SK-N-SH treated with all-trans-retinoic acid at 6 μM for 48 hours (cell line): Measurements from ENCODE around the gene FCHSD2.

Source experiments
- ATAC-seq: fragments of 200-7000 bp; cut with Tn5 transposase; 3 replicates; pipeline ENCODE4 v1.9.1; 2020; ENCODE audit warnings: mild to moderate bottlenecking, moderate library complexity
- BACH2 ChIP-seq: fragments of 250-450 bp; sonication (Bioruptor Pico); IDR thresholded peaks from 2 replicates; pipeline ENCODE4 v1.9.0; 2021; ENCODE audit warnings: mild to moderate bottlenecking, borderline replicate concordance
- ESRRG ChIP-seq: fragments of 250-450 bp; sonication (Bioruptor Pico); IDR thresholded peaks from 2 replicates; pipeline ENCODE4 v1.6.1; 2021; ENCODE audit warnings: mild to moderate bottlenecking
- GLIS3 ChIP-seq: fragments of 250-450 bp; sonication (Bioruptor Pico); IDR thresholded peaks from 2 replicates; pipeline ENCODE4 v1.5.0; 2020; ENCODE audit warnings: mild to moderate bottlenecking, moderate library complexity
- SNAI2 ChIP-seq: fragments of 250-450 bp; sonication (Bioruptor Pico); IDR thresholded peaks from 2 replicates; pipeline ENCODE4 v1.5.0; 2020; ENCODE audit warnings: mild to moderate bottlenecking, moderate library complexity
- TCF4 ChIP-seq: fragments of 250-450 bp; sonication (Bioruptor Pico); IDR thresholded peaks from 2 replicates; pipeline ENCODE4 v1.8.0; 2021; ENCODE audit warnings: mild to moderate bottlenecking, moderate library complexity, borderline replicate concordance
- TOX ChIP-seq: fragments of 250-450 bp; sonication (Bioruptor Pico); IDR thresholded peaks from 2 replicates; pipeline ENCODE4 v1.8.0; 2021; ENCODE audit warnings: mild to moderate bottlenecking, moderate library complexity, borderline replicate concordance
- ZC3H10 ChIP-seq: fragments of 250-450 bp; sonication (Bioruptor Pico); IDR thresholded peaks from 2 replicates; pipeline ENCODE4 v1.5.1; 2021; ENCODE audit warnings: mild to moderate bottlenecking, moderate library complexity
- ZFP3 ChIP-seq: fragments of 250-450 bp; sonication (Bioruptor Pico); IDR thresholded peaks from 2 replicates; pipeline ENCODE4 v1.5.0; 2020; ENCODE audit warnings: mild to moderate bottlenecking, moderate library complexity
- ZNF70 ChIP-seq: fragments of 450-650 bp; formaldehyde crosslinking; IDR thresholded peaks from 2 replicates; pipeline ENCODE4 v1.5.0; 2020; ENCODE audit warnings: mild to moderate bottlenecking, moderate library complexity
- ZNF8 ChIP-seq: fragments of 450-650 bp; formaldehyde crosslinking; IDR thresholded peaks from 2 replicates; pipeline ENCODE4 v1.5.0; 2020; ENCODE audit warnings: mild to moderate bottlenecking, moderate library complexity
- TF ChIP-seq, protein P1 (sequence below): fragments of 250-450 bp; sonication (Bioruptor Pico); IDR thresholded peaks from 2 replicates; pipeline ENCODE4 v1.5.0; 2020; ENCODE audit warnings: mild to moderate bottlenecking, moderate library complexity
- TF ChIP-seq, protein P2 (sequence below): fragments of 250-450 bp; sonication (Bioruptor Pico); IDR thresholded peaks from 2 replicates; pipeline ENCODE4 v1.5.1; 2020; ENCODE audit warnings: low read depth, mild to moderate bottlenecking, moderate library complexity
- TF ChIP-seq, protein P3 (sequence below): fragments of 250-450 bp; sonication (Bioruptor Pico); IDR thresholded peaks from 2 replicates; pipeline ENCODE4 v1.5.1; 2021; ENCODE audit warnings: mild to moderate bottlenecking, moderate library complexity
- TF ChIP-seq, protein P4 (sequence below): fragments of 250-450 bp; sonication (Bioruptor Pico); IDR thresholded peaks from 2 replicates; pipeline ENCODE4 v1.8.0; 2021; ENCODE audit warnings: low read depth, mild to moderate bottlenecking, moderate library complexity, borderline replicate concordance

FCHSD2 gene

DNA sequence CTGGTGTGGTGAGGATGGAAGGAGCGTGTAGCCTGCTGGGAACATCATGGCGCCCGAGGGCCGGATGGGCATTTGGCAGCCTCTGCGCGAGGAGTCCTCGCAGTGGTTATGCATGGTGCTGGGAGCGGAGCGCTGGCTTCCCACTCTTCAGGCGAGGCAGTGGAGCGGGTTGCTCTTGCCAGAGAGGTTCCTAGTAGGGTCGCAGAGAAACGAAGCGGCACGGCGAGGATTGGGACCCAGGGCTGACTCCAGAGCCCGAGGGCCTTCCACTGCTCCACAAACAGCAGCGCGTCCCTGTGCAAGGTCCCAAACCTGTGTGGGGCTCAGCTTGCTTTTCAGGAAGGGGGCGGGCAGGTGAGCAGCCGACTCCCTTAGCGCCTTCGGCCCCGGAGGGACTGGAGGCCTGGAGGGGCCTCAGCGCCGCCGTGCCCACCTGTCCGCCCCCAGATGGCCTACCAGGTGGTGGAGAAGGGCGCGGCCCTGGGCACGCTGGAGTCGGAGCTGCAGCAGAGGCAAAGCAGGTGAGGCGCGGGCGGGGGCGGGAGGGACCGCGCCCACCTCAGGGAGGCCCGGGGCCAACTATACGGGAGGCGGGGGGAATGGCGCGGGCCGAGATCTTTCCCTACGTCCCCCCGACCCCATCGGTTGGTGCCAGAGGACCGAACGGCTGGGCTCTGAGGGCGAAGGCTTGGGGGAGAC is 320.7 kb downstream of the FCHSD2 start:
- ATAC-seq = no peak
- TF ChIP-seq TOX (CRISPR knock-in tag) (no peak), SNAI2 (CRISPR knock-in tag) (no peak), GLIS3 (CRISPR knock-in tag) (no peak), TCF4 (CRISPR knock-in tag) (no peak), ZFP3 (CRISPR knock-in tag) (no peak)

DNA sequence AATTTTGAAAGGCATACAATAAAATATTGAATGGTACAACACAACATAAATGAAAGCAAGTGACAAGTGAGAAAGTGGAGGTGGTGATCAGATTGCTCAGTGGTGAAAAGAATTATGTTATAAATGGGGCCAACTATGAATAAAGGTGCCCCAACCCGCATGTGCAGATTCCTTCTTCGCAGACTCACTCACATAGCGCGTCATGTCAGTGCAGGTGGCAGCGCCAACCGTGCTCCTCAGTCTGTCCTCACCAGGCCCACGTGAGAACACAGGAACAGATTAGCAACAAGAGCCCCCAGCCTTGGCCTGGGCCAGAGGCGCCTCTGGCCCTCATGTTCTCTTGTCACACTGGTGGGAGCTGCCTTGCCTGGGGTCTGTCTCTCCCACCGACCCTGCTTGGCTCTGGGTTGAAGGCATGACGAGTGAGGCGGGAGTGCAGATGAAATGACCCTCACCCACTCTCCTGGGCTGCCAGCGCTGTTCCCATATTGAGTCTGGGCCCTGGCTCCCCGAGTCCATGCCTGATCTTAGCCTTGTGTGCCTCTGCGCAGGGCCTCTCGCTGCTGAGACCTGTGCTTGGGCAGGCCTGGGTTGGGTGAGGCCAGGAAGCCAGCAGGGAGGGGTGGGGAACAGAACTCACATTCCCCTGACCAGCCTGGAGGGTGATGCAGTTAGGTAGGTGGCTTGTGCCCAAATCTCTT is 321.5 kb downstream of the FCHSD2 start:
- ATAC-seq = no peak
- TF ChIP-seq, protein P1, sequence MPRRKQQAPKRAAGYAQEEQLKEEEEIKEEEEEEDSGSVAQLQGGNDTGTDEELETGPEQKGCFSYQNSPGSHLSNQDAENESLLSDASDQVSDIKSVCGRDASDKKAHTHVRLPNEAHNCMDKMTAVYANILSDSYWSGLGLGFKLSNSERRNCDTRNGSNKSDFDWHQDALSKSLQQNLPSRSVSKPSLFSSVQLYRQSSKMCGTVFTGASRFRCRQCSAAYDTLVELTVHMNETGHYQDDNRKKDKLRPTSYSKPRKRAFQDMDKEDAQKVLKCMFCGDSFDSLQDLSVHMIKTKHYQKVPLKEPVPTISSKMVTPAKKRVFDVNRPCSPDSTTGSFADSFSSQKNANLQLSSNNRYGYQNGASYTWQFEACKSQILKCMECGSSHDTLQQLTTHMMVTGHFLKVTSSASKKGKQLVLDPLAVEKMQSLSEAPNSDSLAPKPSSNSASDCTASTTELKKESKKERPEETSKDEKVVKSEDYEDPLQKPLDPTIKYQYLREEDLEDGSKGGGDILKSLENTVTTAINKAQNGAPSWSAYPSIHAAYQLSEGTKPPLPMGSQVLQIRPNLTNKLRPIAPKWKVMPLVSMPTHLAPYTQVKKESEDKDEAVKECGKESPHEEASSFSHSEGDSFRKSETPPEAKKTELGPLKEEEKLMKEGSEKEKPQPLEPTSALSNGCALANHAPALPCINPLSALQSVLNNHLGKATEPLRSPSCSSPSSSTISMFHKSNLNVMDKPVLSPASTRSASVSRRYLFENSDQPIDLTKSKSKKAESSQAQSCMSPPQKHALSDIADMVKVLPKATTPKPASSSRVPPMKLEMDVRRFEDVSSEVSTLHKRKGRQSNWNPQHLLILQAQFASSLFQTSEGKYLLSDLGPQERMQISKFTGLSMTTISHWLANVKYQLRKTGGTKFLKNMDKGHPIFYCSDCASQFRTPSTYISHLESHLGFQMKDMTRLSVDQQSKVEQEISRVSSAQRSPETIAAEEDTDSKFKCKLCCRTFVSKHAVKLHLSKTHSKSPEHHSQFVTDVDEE = no peak
- TF ChIP-seq ZC3H10 (CRISPR knock-in tag) = no peak
- TF ChIP-seq GLIS3 (CRISPR knock-in tag) = no peak
- TF ChIP-seq, protein P2, sequence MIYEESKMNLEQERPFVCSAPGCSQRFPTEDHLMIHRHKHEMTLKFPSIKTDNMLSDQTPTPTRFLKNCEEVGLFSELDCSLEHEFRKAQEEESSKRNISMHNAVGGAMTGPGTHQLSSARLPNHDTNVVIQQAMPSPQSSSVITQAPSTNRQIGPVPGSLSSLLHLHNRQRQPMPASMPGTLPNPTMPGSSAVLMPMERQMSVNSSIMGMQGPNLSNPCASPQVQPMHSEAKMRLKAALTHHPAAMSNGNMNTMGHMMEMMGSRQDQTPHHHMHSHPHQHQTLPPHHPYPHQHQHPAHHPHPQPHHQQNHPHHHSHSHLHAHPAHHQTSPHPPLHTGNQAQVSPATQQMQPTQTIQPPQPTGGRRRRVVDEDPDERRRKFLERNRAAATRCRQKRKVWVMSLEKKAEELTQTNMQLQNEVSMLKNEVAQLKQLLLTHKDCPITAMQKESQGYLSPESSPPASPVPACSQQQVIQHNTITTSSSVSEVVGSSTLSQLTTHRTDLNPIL (CRISPR knock-in tag) = no peak
- no peak for TF ChIP-seq ZNF8 (CRISPR knock-in tag)

DNA sequence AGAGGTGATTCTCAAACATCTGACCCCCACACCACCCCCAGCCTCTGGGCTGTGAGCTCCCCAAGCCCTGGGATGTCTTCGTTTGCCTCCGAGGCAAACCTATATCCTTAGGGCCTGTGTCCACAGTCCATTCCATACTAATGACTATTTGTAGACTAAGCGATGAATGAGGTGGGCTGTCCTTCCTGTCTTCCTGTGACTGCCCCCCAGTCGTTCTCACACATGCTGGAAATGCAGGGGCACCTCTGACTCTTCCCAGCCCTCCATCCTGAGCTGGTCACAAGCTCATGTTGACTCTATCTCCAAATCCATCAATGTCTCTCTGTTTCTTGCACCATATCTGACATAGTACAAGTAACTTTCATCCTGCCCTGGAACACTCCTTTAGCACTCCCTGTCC is 323.1 kb downstream of the FCHSD2 start:
- TF ChIP-seq, protein P2 (CRISPR knock-in tag) = no peak
- TF ChIP-seq ESRRG (CRISPR knock-in tag) (no peak), ZNF70 (CRISPR knock-in tag) (no peak), BACH2 (CRISPR knock-in tag) (no peak), ZNF8 (CRISPR knock-in tag) (no peak), TOX (CRISPR knock-in tag) (no peak)
- TF ChIP-seq, protein P3, sequence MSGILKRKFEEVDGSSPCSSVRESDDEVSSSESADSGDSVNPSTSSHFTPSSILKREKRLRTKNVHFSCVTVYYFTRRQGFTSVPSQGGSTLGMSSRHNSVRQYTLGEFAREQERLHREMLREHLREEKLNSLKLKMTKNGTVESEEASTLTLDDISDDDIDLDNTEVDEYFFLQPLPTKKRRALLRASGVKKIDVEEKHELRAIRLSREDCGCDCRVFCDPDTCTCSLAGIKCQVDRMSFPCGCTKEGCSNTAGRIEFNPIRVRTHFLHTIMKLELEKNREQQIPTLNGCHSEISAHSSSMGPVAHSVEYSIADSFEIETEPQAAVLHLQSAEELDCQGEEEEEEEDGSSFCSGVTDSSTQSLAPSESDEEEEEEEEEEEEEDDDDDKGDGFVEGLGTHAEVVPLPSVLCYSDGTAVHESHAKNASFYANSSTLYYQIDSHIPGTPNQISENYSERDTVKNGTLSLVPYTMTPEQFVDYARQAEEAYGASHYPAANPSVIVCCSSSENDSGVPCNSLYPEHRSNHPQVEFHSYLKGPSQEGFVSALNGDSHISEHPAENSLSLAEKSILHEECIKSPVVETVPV = no peak
- TF ChIP-seq, protein P1 = no peak
- TF ChIP-seq, protein P4, sequence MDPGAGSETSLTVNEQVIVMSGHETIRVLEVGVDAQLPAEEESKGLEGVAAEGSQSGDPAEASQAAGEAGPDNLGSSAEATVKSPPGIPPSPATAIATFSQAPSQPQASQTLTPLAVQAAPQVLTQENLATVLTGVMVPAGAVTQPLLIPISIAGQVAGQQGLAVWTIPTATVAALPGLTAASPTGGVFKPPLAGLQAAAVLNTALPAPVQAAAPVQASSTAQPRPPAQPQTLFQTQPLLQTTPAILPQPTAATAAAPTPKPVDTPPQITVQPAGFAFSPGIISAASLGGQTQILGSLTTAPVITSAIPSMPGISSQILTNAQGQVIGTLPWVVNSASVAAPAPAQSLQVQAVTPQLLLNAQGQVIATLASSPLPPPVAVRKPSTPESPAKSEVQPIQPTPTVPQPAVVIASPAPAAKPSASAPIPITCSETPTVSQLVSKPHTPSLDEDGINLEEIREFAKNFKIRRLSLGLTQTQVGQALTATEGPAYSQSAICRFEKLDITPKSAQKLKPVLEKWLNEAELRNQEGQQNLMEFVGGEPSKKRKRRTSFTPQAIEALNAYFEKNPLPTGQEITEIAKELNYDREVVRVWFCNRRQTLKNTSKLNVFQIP (CRISPR knock-in tag) = no peak
- no peak for ATAC-seq
